ENCODE results near the gene AFAP1. TPM values are rescaled to one million over a fixed set of nuclear protein-coding genes. Genes with fewer than 3 reads are reported as not detected.

AFAP1 gene
- total and polyA plus RNA-seq, 12 donors = 2.9 to 8.9 (median 5.8) TPM

DNA sequence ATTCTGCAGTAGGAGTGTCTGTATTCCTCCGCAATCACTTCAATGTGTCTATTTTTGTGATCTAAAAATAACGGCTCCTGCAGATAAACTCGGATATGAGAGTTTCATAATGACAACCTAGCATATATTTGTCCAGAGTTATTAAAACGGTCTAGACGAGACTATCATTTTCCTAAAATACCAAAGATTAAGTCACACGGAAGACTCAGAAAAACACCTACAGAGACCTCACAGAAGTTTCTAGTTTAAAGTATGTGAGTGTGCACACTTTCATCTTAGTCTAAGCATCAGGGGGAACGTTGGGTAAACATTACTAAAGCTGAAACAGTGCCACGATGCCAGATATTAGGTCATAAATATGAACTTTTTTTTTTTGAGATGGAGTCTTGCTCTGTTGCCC lies 156.9 kb downstream of the AFAP1 start:
- H3K9me3 ChIP-seq = no peaks in the 10 kb centered on the region
- ATAC-seq (no peak), DNase-seq (no peak)
- no peak overlapping the region for H3K4me3 ChIP-seq
- WGBS, 2 donors = 28 to 31% methylated on average over 8 of the region's 8 CpGs
- peak overlapping the region in 6 of 10 donors; percentile 50 to 83 (median 76) for H3K27ac ChIP-seq
- H3K4me1 ChIP-seq = peaks cover 18 to 53% (median 39%) of the 10 kb centered on the region in 9 donors
- TF ChIP-seq CTCF (IDR thresholded peaks at IDR 0.05) = no peak
- H3K36me3 ChIP-seq = peaks cover 0 to 41% (median 2%) of the 10 kb centered on the region in 9 donors
- no peaks in the 10 kb centered on the region for H3K27me3 ChIP-seq
- intact Hi-C loops (cut with DNase I) = no loop called here

DNA sequence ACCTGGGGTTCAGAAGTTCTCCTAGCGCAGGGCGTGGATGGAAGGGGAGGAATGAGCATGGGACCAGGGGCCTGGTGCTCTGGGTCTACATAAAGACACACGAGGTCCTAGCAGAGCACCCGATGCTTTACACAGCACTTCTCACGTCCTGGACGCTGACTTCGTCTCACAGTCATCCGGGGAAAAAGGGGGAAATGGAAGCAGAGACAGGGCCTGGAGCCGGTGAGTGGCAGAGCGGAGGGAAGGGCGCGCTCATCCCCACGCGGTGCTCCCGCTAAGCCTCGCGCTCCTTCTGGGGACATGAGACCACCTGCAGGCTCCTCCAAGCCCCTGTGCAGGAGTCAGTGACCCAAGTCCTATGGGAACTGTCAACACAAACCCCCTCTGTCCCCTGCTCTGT lies 157.7 kb downstream of the AFAP1 start:
- no peaks in the 10 kb centered on the region for H3K27me3 ChIP-seq
- ATAC-seq (peak in 4 of 8 donors; percentile 9 to 26 (median 18)), DNase-seq (no peak)
- TF ChIP-seq CTCF (IDR thresholded peaks at IDR 0.05) = no peak
- peaks cover 18 to 53% (median 39%) of the 10 kb centered on the region in 9 donors for H3K4me1 ChIP-seq
- H3K9me3 ChIP-seq = no peaks in the 10 kb centered on the region
- H3K4me3 ChIP-seq = no peak overlapping the region
- WGBS, 2 donors = 67 to 70% methylated on average over 17 of the region's 17 CpGs
- peak overlapping the region in 9 of 10 donors; percentile 46 to 83 (median 76) for H3K27ac ChIP-seq
- intact Hi-C loops (cut with DNase I) = no loop called here
- peaks cover 0 to 45% (median 10%) of the 10 kb centered on the region in 9 donors for H3K36me3 ChIP-seq

DNA sequence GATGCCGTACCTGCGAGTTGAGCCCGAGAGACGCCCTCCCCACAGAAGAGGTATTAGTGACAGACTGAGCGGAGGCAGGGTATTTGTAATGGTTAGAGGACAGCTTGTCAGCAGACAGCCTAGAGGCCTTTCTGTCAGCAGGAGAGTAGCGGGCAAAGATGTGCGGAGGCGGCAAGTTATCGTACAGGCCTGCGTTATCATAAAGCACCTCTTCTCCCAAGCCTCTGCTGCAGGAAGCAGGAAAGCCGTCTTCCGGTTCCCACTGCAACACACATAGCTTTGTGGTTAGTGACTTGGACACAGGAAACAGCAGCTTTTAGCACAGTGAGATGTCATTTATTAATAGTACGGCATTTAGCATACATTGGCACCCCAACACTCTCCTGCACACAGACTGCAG lies 158.3 kb downstream of the AFAP1 start:
- TF ChIP-seq CTCF (IDR thresholded peaks at IDR 0.05) = no peak
- ATAC-seq (peak; percentile 24 to 86 (median 68)), DNase-seq (peak in 1 of 2 donors; percentile 50)
- H3K27ac ChIP-seq = peak overlapping the region; percentile 1 to 83 (median 68)
- no peak overlapping the region for H3K4me3 ChIP-seq
- peaks cover 0 to 47% (median 11%) of the 10 kb centered on the region in 9 donors for H3K36me3 ChIP-seq
- 18 to 27% methylated on average over 13 of the region's 13 CpGs for WGBS, 2 donors
- intact Hi-C loops (cut with DNase I) = no loop called here
- no peaks in the 10 kb centered on the region for H3K9me3 ChIP-seq
- H3K27me3 ChIP-seq = no peaks in the 10 kb centered on the region
- peaks cover 18 to 53% (median 39%) of the 10 kb centered on the region in 9 donors for H3K4me1 ChIP-seq

GRCh38 chr4:7780751-7781348 lies 158.8 kb downstream of the AFAP1 start:
- 72 to 75% methylated on average over 5 of the region's 5 CpGs for WGBS, 2 donors
- no peaks in the 10 kb centered on the region for H3K9me3 ChIP-seq
- peak overlapping the region; percentile 1 to 83 (median 68) for H3K27ac ChIP-seq
- H3K4me1 ChIP-seq = peaks cover 18 to 53% (median 39%) of the 10 kb centered on the region in 9 donors
- DNase-seq (no peak), ATAC-seq (peak in 1 of 8 donors; percentile 5)
- H3K36me3 ChIP-seq = peaks cover 0 to 47% (median 11%) of the 10 kb centered on the region in 9 donors
- no peaks in the 10 kb centered on the region for H3K27me3 ChIP-seq
- TF ChIP-seq CTCF (IDR thresholded peaks at IDR 0.05) = no peak
- no peak overlapping the region for H3K4me3 ChIP-seq
- intact Hi-C loops (cut with DNase I) = no loop called here
